Measurements from ENCODE around the gene TULP4.
"Not testable (repeated sequence)": the region's sequence is repeated elsewhere in the genome, so short reads cannot be mapped to it uniquely, and the experiment has no call there.

DNA sequence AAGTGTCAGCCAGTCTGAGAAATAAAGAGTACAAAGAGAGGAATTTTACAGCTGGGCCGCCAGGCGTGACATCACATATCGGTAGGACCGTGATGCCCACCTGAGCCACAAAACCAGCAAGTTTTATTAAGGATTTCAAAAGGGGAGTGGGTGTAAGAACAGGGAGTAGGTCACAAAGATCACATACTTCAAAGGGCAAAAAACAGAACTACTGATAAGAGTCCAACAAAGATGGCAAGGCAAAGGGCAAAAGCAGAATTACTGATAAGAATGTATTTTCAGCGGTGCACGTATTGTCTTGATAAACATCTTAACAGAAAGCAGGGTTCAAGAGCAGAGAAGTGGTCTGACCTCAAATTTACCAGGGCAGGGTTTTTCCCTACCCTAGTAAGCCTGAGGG, 33.2 kb downstream of the TULP4 start:
- TF ChIP-seq TCF4 (CRISPR knock-in tag; IDR thresholded peaks at IDR 0.05; ENCODE audit: borderline replicate concordance); ARNTL (CRISPR knock-in tag; IDR thresholded peaks at IDR 0.05; ENCODE audit: borderline replicate concordance, low read depth); ZNF565 (CRISPR knock-in tag; conservative IDR thresholded peaks at IDR 0.05; ENCODE audit: low read depth); BACH2 (CRISPR knock-in tag; IDR thresholded peaks at IDR 0.05; ENCODE audit: borderline replicate concordance); OSR1 (CRISPR knock-in tag; IDR thresholded peaks at IDR 0.05); ZFP30 (CRISPR knock-in tag; IDR thresholded peaks at IDR 0.05); ZNF8 (CRISPR knock-in tag; IDR thresholded peaks at IDR 0.05); RARB (CRISPR knock-in tag; IDR thresholded peaks at IDR 0.05); ESRRG (CRISPR knock-in tag; IDR thresholded peaks at IDR 0.05): not testable (repeated sequence)
- TF ChIP-seq, protein P1, sequence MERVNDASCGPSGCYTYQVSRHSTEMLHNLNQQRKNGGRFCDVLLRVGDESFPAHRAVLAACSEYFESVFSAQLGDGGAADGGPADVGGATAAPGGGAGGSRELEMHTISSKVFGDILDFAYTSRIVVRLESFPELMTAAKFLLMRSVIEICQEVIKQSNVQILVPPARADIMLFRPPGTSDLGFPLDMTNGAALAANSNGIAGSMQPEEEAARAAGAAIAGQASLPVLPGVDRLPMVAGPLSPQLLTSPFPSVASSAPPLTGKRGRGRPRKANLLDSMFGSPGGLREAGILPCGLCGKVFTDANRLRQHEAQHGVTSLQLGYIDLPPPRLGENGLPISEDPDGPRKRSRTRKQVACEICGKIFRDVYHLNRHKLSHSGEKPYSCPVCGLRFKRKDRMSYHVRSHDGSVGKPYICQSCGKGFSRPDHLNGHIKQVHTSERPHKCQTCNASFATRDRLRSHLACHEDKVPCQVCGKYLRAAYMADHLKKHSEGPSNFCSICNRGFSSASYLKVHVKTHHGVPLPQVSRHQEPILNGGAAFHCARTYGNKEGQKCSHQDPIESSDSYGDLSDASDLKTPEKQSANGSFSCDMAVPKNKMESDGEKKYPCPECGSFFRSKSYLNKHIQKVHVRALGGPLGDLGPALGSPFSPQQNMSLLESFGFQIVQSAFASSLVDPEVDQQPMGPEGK (CRISPR knock-in tag; IDR thresholded peaks at IDR 0.05; ENCODE audit: borderline replicate concordance): not testable (repeated sequence)
- TF ChIP-seq, protein P2, sequence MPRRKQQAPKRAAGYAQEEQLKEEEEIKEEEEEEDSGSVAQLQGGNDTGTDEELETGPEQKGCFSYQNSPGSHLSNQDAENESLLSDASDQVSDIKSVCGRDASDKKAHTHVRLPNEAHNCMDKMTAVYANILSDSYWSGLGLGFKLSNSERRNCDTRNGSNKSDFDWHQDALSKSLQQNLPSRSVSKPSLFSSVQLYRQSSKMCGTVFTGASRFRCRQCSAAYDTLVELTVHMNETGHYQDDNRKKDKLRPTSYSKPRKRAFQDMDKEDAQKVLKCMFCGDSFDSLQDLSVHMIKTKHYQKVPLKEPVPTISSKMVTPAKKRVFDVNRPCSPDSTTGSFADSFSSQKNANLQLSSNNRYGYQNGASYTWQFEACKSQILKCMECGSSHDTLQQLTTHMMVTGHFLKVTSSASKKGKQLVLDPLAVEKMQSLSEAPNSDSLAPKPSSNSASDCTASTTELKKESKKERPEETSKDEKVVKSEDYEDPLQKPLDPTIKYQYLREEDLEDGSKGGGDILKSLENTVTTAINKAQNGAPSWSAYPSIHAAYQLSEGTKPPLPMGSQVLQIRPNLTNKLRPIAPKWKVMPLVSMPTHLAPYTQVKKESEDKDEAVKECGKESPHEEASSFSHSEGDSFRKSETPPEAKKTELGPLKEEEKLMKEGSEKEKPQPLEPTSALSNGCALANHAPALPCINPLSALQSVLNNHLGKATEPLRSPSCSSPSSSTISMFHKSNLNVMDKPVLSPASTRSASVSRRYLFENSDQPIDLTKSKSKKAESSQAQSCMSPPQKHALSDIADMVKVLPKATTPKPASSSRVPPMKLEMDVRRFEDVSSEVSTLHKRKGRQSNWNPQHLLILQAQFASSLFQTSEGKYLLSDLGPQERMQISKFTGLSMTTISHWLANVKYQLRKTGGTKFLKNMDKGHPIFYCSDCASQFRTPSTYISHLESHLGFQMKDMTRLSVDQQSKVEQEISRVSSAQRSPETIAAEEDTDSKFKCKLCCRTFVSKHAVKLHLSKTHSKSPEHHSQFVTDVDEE (CRISPR knock-in tag; IDR thresholded peaks at IDR 0.05): not testable (repeated sequence)
- TF ChIP-seq, protein P3, sequence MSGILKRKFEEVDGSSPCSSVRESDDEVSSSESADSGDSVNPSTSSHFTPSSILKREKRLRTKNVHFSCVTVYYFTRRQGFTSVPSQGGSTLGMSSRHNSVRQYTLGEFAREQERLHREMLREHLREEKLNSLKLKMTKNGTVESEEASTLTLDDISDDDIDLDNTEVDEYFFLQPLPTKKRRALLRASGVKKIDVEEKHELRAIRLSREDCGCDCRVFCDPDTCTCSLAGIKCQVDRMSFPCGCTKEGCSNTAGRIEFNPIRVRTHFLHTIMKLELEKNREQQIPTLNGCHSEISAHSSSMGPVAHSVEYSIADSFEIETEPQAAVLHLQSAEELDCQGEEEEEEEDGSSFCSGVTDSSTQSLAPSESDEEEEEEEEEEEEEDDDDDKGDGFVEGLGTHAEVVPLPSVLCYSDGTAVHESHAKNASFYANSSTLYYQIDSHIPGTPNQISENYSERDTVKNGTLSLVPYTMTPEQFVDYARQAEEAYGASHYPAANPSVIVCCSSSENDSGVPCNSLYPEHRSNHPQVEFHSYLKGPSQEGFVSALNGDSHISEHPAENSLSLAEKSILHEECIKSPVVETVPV (CRISPR knock-in tag; IDR thresholded peaks at IDR 0.05): not testable (repeated sequence)
- TF ChIP-seq, protein P4, sequence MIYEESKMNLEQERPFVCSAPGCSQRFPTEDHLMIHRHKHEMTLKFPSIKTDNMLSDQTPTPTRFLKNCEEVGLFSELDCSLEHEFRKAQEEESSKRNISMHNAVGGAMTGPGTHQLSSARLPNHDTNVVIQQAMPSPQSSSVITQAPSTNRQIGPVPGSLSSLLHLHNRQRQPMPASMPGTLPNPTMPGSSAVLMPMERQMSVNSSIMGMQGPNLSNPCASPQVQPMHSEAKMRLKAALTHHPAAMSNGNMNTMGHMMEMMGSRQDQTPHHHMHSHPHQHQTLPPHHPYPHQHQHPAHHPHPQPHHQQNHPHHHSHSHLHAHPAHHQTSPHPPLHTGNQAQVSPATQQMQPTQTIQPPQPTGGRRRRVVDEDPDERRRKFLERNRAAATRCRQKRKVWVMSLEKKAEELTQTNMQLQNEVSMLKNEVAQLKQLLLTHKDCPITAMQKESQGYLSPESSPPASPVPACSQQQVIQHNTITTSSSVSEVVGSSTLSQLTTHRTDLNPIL (CRISPR knock-in tag; IDR thresholded peaks at IDR 0.05; ENCODE audit: low read depth): not testable (repeated sequence)

Measured in SK-N-SH treated with all-trans-retinoic acid at 6 μM for 48 hours (cell line).